PC-9 (cell line): ENCODE data around the gene AFAP1L2.

ENCODE experiments used
- CTCF ChIP-seq: fragments of 200-600 bp; sonication (generic); conservative IDR thresholded peaks from 2 replicates; pipeline ENCODE4 v1.6.1; 2017; ENCODE audit warnings: mixed run types, antibody characterized with exemption, mild to moderate bottlenecking, moderate library complexity
- EZH2 ChIP-seq: fragments of 200-600 bp; sonication (generic); IDR thresholded peaks from 2 replicates; pipeline ENCODE4 v1.8.0; 2017; ENCODE audit warnings: antibody characterized with exemption, low read depth

GRCh38 chr10:114291076-114291475, 113.2 kb downstream of the AFAP1L2 start:
- TF ChIP-seq CTCF, result no peak
- no peak for TF ChIP-seq EZH2
